HG02759 (cell line): Measurements from ENCODE around the gene OTOA.
"Not testable (repeated sequence)": the region's sequence is repeated elsewhere in the genome, so short reads cannot be mapped to it uniquely, and the experiment has no call there.

ENCODE experiments used
- ATAC-seq: cut with Tn5 transposase; IDR thresholded peaks from one replicate; pipeline ENCODE4 v1.9.1; 2021; ENCODE audit warnings: mild to moderate bottlenecking, moderate library complexity; ENCODE audit not compliant: unreplicated experiment

The OTOA gene

GRCh38 chr16:21663889-21664647, at the start of gene OTOA:
Gene OTOA (plus strand): TSS chr16:21663968. CDS start chr16:21678515, 14,547 bp downstream.
- ATAC-seq: no peak

- no peak for ATAC-seq
These were observed 48.9 kb upstream of the OTOA start for GRCh38 chr16:21614896-21615295.

- ATAC-seq: no peak
These were observed 46.2 kb upstream of the OTOA start for GRCh38 chr16:21617607-21618006.

- no peak for ATAC-seq
These were observed 45.5 kb upstream of the OTOA start for GRCh38 chr16:21618281-21618680.

GRCh38 chr16:21619765-21620425, 43.9 kb upstream of the OTOA start:
- no peak for ATAC-seq

GRCh38 chr16:21620592-21620991, 43.2 kb upstream of the OTOA start:
- no peak for ATAC-seq

GRCh38 chr16:21622545-21622944, 41.2 kb upstream of the OTOA start:
- ATAC-seq: no peak

DNA sequence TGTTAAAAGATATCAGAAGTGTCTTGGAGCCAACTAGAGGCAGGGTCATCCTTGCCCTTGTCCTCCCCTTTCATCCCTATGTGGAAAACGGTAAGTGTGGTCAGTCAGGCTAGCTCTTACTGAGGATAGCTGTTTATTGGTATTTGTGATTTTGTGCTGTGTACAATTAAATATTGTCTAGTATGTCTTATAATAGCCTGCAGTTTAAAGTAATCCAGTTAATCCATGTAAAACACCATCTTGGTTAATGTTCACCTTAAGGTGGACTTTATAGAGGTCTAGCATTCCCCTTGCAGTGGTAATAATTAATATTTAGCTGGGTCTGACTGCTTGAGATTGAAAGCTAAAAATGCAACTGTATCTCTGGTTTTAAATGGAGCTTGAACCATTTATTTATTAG, 38.7 kb upstream of the OTOA start:
- no peak for ATAC-seq

DNA sequence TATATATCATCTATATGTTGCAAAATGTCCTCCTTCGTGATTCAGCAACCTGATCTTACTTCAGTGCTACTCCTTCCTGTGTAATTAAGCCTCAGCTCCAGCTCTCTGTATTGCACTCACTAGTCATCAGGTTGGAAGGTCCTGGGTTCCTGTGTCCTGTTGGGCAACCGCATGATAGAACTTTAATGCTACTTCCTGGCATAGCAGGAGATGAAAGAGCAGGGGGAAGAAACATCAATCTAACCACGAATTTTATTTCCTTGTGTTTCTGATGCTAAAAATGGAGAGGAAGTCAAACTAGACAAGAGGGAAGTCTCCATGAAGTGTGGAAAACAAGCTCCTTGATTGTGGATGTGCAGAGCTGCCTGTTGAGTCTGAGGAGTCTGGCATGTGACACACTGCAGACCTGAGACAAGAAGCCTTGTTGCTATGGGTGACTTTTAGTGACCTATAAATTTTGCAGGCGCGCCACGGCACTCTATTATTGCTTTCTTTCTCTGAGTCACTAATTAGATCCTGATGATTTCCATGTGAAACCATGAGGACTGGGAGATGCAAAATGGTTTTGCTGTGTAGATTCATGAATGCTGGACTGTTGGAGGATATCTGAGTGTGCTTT, 37.0 kb upstream of the OTOA start:
- ATAC-seq: no peak

GRCh38 chr16:21628121-21628726, 35.5 kb upstream of the OTOA start:
- ATAC-seq: no peak

- ATAC-seq: no peak
These were observed 35.0 kb upstream of the OTOA start for GRCh38 chr16:21628772-21629171.

GRCh38 chr16:21629616-21630539, 33.9 kb upstream of the OTOA start:
- ATAC-seq: not testable (repeated sequence)

DNA sequence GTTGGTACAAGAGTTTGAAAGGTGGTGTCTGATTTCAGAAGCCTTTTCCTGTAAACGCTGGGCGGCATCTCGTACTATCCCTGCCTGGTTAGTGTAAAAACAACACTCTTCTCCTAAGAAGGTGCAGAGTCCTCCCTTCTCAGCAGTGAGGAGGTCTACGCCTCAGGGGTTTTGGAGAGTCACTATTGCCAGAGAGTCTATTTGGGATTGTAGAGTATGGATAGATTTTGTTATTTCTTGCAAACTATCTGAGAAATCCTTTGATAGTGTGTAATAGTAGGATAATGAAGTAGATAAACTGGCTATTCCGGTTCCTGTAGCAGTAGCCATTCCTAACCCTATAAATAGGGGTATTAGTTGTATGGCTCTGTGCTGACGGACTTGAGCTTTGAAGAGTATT, 32.9 kb upstream of the OTOA start:
- not testable (repeated sequence) for ATAC-seq

GRCh38 chr16:21631376-21631775, 32.4 kb upstream of the OTOA start:
- not testable (repeated sequence) for ATAC-seq

GRCh38 chr16:21631951-21632575, 31.7 kb upstream of the OTOA start:
- ATAC-seq: not testable (repeated sequence)

GRCh38 chr16:21634216-21634615, 29.6 kb upstream of the OTOA start:
- ATAC-seq: no peak

DNA sequence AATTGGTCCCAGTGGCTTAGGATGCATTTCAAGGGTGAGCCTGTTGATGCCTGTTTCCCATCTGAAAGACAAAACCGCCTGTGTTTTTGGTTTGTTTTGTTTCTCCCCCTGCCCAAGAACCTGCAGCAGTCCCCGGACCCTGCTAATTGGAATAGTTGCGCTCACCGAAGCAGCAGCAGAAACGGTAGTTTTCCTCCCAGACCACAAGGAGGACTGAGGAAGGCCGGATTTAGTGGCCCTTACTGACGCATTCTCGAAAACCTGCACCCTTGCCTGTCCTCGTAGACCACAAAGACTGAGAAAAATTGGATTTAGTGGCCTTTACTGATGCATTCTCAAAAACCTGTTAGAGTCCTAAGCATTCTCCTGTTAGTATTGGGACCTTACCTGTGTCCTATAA, 28.1 kb upstream of the OTOA start:
- not testable (repeated sequence) for ATAC-seq

- ATAC-seq: no peak
These were observed 26.5 kb upstream of the OTOA start for GRCh38 chr16:21637032-21637968.

GRCh38 chr16:21638573-21638975, 25.2 kb upstream of the OTOA start:
- ATAC-seq: no peak
